ENCODE data around the gene GPR32. TPM values are rescaled to one million over a fixed set of nuclear protein-coding genes. Genes with fewer than 3 reads are reported as not detected.
"Not testable (repeated sequence)": the region's sequence is repeated elsewhere in the genome, so short reads cannot be mapped to it uniquely, and the experiment has no call there.

The GPR32 gene
- total RNA-seq (not detected), polyA plus RNA-seq (not detected)

DNA sequence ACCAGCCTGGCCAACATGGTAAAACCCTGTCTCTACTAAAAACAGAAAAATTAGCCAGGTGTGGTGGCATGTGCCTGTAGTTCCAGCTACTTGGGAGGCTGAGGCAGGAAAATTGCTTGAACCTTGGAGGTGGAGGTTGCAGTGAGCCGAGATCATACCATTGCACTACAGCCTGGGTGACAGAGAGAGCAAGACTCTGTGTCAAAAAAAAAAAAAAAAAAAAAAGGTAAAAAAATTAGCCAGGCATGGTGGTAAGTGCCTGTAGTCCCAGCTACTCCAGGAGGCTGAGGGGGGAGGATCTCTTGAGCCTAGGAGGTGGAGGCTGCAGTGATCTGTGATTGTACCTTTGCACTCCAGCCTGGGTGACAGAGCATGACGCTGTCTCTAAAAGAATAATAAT is at the start of gene GPR32:
Gene GPR32, plus strand, starts transcription at position 301 of the 400 bp plus-strand sequence. CDS start 137 bp downstream, outside the sequence.
- H3K9me3 ChIP-seq (ENCODE audit: control insufficient read depth in 1 of 2, low read length in 2 of 2); H3K4me3 Mint-ChIP-seq; DNase-seq; intact Hi-C loops (cut with micrococcal nuclease); H3K36me3 ChIP-seq (ENCODE audit: insufficient read depth, low read length); H3K4me3 ChIP-seq (ENCODE audit: low read length in 2 of 2); CTCF ChIA-PET (ENCODE audit: partially characterized antibody); POLR2A ChIA-PET (ENCODE audit: partially characterized antibody); H3K27ac Mint-ChIP-seq; H3K36me3 Mint-ChIP-seq; H3K4me1 Mint-ChIP-seq; H3K9me3 Mint-ChIP-seq; H3K27me3 ChIP-seq (ENCODE audit: insufficient read depth, low read length); H3K27ac ChIP-seq (ENCODE audit: low read depth, low read length); H3K4me1 ChIP-seq (ENCODE audit: insufficient read depth, low read length): not testable (repeated sequence)
- H3K27me3 Mint-ChIP-seq: peaks cover 6 to 22% of the 10 kb centered on the region in 2 donors

- peak overlapping the region in 1 of 7 donors; percentile 45 for H3K27ac Mint-ChIP-seq
- H3K4me3 Mint-ChIP-seq: peak overlapping the region in 2 of 8 donors; percentile 3 to 63
- ChIA-PET CTCF (ENCODE audit: partially characterized antibody) (interaction anchor here (0.8 kb wide), 1 partner anchor 62 kb away, joined by 3 read pairs; no protein-coding TSS in a partner anchor), POLR2A (ENCODE audit: partially characterized antibody) (no interaction called here)
- Histone ChIP-seq H3K4me3 (ENCODE audit: low read length in 2 of 2) (no peak overlapping the region), H3K27ac (ENCODE audit: low read depth, low read length) (no peak overlapping the region), H3K9me3 (ENCODE audit: control insufficient read depth in 1 of 2, low read length in 2 of 2) (no peaks in the 10 kb centered on the region), H3K36me3 (ENCODE audit: insufficient read depth, low read length) (no peaks in the 10 kb centered on the region), H3K27me3 (ENCODE audit: insufficient read depth, low read length) (peaks cover 8% of the 10 kb centered on the region), H3K4me1 (ENCODE audit: insufficient read depth, low read length) (peaks cover 11% of the 10 kb centered on the region)
- peaks cover 3% of the 10 kb centered on the region in 2 donors for H3K36me3 Mint-ChIP-seq
- H3K27me3 Mint-ChIP-seq: peaks cover 36 to 55% of the 10 kb centered on the region in 2 donors
- no peak for DNase-seq
- peaks cover 0 to 7% (median 1%) of the 10 kb centered on the region in 8 donors for H3K9me3 Mint-ChIP-seq
- intact Hi-C loops (cut with micrococcal nuclease): no loop called here
- H3K4me1 Mint-ChIP-seq: peaks cover 5 to 47% (median 15%) of the 10 kb centered on the region in 4 donors
Observed at GRCh38 chr19:50720921-50721381, 49.3 kb upstream of the GPR32 start.

- Mint-ChIP-seq H3K4me3 (peak overlapping the region in 3 of 8 donors; percentile 6 to 53 (median 34)), H3K4me1 (peaks cover 5 to 44% (median 18%) of the 10 kb centered on the region in 4 donors)
Observed at GRCh38 chr19:50721441-50722137, 48.7 kb upstream of the GPR32 start.

DNA sequence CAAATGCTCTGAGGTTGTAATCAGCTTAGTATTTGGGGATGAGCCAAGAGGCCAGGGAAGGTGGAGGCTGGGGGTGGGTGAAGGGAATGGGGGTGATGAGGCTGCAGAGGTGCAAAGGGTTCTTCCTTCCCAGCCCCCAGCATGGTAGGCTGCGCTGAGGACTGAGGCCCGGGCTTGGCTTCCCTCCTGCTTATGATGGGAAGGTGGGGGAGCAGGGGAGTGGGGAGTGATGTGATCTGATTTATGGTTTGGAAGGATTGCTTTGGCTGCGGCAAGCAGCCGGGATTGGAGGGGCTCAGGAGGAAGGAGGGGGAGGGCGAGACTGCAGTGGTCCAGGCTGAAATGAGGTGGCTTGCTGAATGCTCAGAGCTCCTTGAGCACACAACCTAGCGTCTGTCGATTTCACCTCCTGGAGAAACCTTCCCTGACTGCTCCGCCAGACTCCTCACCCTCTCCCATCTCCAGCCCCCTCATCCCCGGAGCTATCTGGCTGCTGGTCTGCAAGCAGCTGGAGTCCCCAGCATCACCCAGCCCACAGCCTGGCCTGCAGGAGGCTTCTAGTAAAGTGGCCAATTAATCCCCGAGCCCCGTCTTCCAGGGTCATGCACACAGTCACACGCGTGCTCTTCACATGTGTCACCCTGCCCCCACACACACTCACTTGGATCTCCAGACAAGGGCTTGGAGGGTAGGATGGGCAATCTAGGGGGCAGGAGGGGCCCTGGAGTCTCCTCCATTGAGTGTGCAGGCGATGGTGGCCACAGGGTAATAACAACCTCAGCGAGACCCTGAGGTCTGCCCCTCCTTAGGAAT is 47.9 kb upstream of the GPR32 start:
- POLR2A ChIA-PET (ENCODE audit: partially characterized antibody): no interaction called here
- Mint-ChIP-seq H3K4me3 (peak overlapping the region in 2 of 8 donors; percentile 43 to 44), H3K4me1 (peaks cover 5 to 40% (median 18%) of the 10 kb centered on the region in 4 donors), H3K27me3 (peaks cover 41 to 54% of the 10 kb centered on the region in 2 donors), H3K36me3 (peaks cover 3% of the 10 kb centered on the region in 2 donors), H3K27ac (no peak overlapping the region), H3K9me3 (peaks cover 0 to 9% (median 2%) of the 10 kb centered on the region in 8 donors)
- CTCF ChIA-PET (ENCODE audit: partially characterized antibody): no interaction called here
- H3K27me3 ChIP-seq (ENCODE audit: insufficient read depth, low read length): peaks cover 14% of the 10 kb centered on the region
- H3K4me3 ChIP-seq (ENCODE audit: low read length in 2 of 2): no peak overlapping the region
- no peak overlapping the region for H3K27ac ChIP-seq (ENCODE audit: low read depth, low read length)
- H3K4me1 ChIP-seq (ENCODE audit: insufficient read depth, low read length): peaks cover 11% of the 10 kb centered on the region
- no peak for DNase-seq
- no peaks in the 10 kb centered on the region for H3K9me3 ChIP-seq (ENCODE audit: control insufficient read depth in 1 of 2, low read length in 2 of 2)
- H3K36me3 ChIP-seq (ENCODE audit: insufficient read depth, low read length): no peaks in the 10 kb centered on the region
- intact Hi-C loops (cut with micrococcal nuclease): no loop called here

More at GRCh38 chr19:50721441-50722137, 48.7 kb upstream of the GPR32 start:
- peaks cover 3% of the 10 kb centered on the region in 2 donors for H3K36me3 Mint-ChIP-seq
- Histone ChIP-seq H3K4me1 (ENCODE audit: insufficient read depth, low read length) (peaks cover 11% of the 10 kb centered on the region), H3K4me3 (ENCODE audit: low read length in 2 of 2) (no peak overlapping the region), H3K27me3 (ENCODE audit: insufficient read depth, low read length) (peaks cover 11% of the 10 kb centered on the region), H3K27ac (ENCODE audit: low read depth, low read length) (no peak overlapping the region), H3K36me3 (ENCODE audit: insufficient read depth, low read length) (no peaks in the 10 kb centered on the region), H3K9me3 (ENCODE audit: control insufficient read depth in 1 of 2, low read length in 2 of 2) (no peaks in the 10 kb centered on the region)
- POLR2A ChIA-PET (ENCODE audit: partially characterized antibody): no interaction called here
- H3K9me3 Mint-ChIP-seq: peaks cover 0 to 9% (median 2%) of the 10 kb centered on the region in 8 donors
- intact Hi-C loops (cut with micrococcal nuclease): no loop called here
- H3K27me3 Mint-ChIP-seq: peaks cover 35 to 49% of the 10 kb centered on the region in 2 donors
- H3K27ac Mint-ChIP-seq: no peak overlapping the region
- DNase-seq: no peak
- CTCF ChIA-PET (ENCODE audit: partially characterized antibody): interaction anchor here (0.8 kb wide), 1 partner anchor 61 kb away, joined by 3 read pairs; no protein-coding TSS in a partner anchor

GRCh38 chr19:50723069-50723468 is 47.2 kb upstream of the GPR32 start, which contains the start of gene CLEC11A:
CLEC11A (plus strand) TSS chr19:50723364; CDS start chr19:50723526, 162 bp downstream.
- Histone ChIP-seq H3K9me3 (ENCODE audit: control insufficient read depth in 1 of 2, low read length in 2 of 2) (no peaks in the 10 kb centered on the region), H3K4me3 (ENCODE audit: low read length in 2 of 2) (no peak within 1 kb of the TSS), H3K27ac (ENCODE audit: low read depth, low read length) (no peak within 1 kb of the TSS), H3K27me3 (ENCODE audit: insufficient read depth, low read length) (peaks cover 9% of the 10 kb centered on the region), H3K36me3 (ENCODE audit: insufficient read depth, low read length) (no peaks in the 10 kb centered on the region), H3K4me1 (ENCODE audit: insufficient read depth, low read length) (peaks cover 11% of the 10 kb centered on the region)
- ChIA-PET CTCF (ENCODE audit: partially characterized antibody) (no interaction called here), POLR2A (ENCODE audit: partially characterized antibody) (no interaction called here)
- Mint-ChIP-seq H3K4me1 (peaks cover 5 to 40% (median 18%) of the 10 kb centered on the region in 4 donors), H3K9me3 (peaks cover 0 to 9% (median 2%) of the 10 kb centered on the region in 8 donors), H3K27me3 (peaks cover 42 to 50% of the 10 kb centered on the region in 2 donors), H3K4me3 (peak within 1 kb of the TSS in 7 of 8 donors; percentile 41 to 81 (median 60)), H3K36me3 (peaks cover 3% of the 10 kb centered on the region in 2 donors), H3K27ac (no peak within 1 kb of the TSS)
- no peak for DNase-seq
- intact Hi-C loops (cut with micrococcal nuclease): no loop called here

GRCh38 chr19:50723735-50724521 is 46.3 kb upstream of the GPR32 start:
- DNase-seq: no peak
- H3K27me3 Mint-ChIP-seq: peaks cover 42 to 50% of the 10 kb centered on the region in 2 donors
- no peak overlapping the region for H3K27ac ChIP-seq (ENCODE audit: low read depth, low read length)
- peak overlapping the region in 1 of 2 donors; percentile 47 for H3K4me3 ChIP-seq (ENCODE audit: low read length in 2 of 2)
- H3K36me3 ChIP-seq (ENCODE audit: insufficient read depth, low read length): no peaks in the 10 kb centered on the region
- no peaks in the 10 kb centered on the region for H3K9me3 ChIP-seq (ENCODE audit: control insufficient read depth in 1 of 2, low read length in 2 of 2)
- ChIA-PET POLR2A (ENCODE audit: partially characterized antibody) (interaction anchor here (0.9 kb wide), 1 partner anchor 367 kb away, joined by 3 read pairs; no protein-coding TSS in a partner anchor), CTCF (ENCODE audit: partially characterized antibody) (interaction anchor here (1.0 kb wide), 1 partner anchor 13 kb away, joined by 4 read pairs; no protein-coding TSS in a partner anchor)
- peak overlapping the region in 7 of 8 donors; percentile 41 to 81 (median 60) for H3K4me3 Mint-ChIP-seq
- peaks cover 0 to 9% (median 2%) of the 10 kb centered on the region in 8 donors for H3K9me3 Mint-ChIP-seq
- H3K27me3 ChIP-seq (ENCODE audit: insufficient read depth, low read length): peaks cover 9% of the 10 kb centered on the region
- H3K36me3 Mint-ChIP-seq: peaks cover 3% of the 10 kb centered on the region in 2 donors
- no peak overlapping the region for H3K27ac Mint-ChIP-seq
- H3K4me1 ChIP-seq (ENCODE audit: insufficient read depth, low read length): peaks cover 11% of the 10 kb centered on the region
- intact Hi-C loops (cut with micrococcal nuclease): no loop called here
- peaks cover 6 to 40% (median 18%) of the 10 kb centered on the region in 4 donors for H3K4me1 Mint-ChIP-seq

Measured in CD4-positive, alpha-beta memory T cell (primary cell).